GM21360 (cell line): Measurements from ENCODE around the gene DSG4.

Experiments used
- ATAC-seq: cut with Tn5 transposase; IDR thresholded peaks from one replicate; pipeline ENCODE4 v1.9.1; 2021; ENCODE audit warnings: mild to moderate bottlenecking, moderate library complexity; ENCODE audit not compliant: unreplicated experiment

Gene DSG4

GRCh38 chr18:31403409-31403808 is 26.8 kb downstream of the DSG4 start:
- ATAC-seq = no peak

- ATAC-seq = no peak
Measured at GRCh38 chr18:31407649-31408048, 31.1 kb downstream of the DSG4 start.

- ATAC-seq = no peak
Measured at GRCh38 chr18:31409276-31409675, 32.7 kb downstream of the DSG4 start.

GRCh38 chr18:31410716-31411483 is 34.3 kb downstream of the DSG4 start:
- no peak for ATAC-seq

- no peak for ATAC-seq
Measured at GRCh38 chr18:31413137-31413536, 36.6 kb downstream of the DSG4 start.

GRCh38 chr18:31417850-31418249 is 41.3 kb downstream of the DSG4 start:
- ATAC-seq = no peak

GRCh38 chr18:31419457-31419932 is 42.9 kb downstream of the DSG4 start:
- no peak for ATAC-seq

- no peak for ATAC-seq
Measured at GRCh38 chr18:31420032-31420431, 43.5 kb downstream of the DSG4 start.

GRCh38 chr18:31420524-31420923 is 43.9 kb downstream of the DSG4 start:
- no peak for ATAC-seq

GRCh38 chr18:31424383-31424988 is 47.9 kb downstream of the DSG4 start:
- peak; percentile 76 for ATAC-seq

GRCh38 chr18:31426021-31426420 is 49.4 kb downstream of the DSG4 start:
- ATAC-seq = no peak

- no peak for ATAC-seq
Measured at GRCh38 chr18:31426871-31427406, 50.4 kb downstream of the DSG4 start.

- ATAC-seq = no peak
Measured at GRCh38 chr18:31428211-31428610, 51.6 kb downstream of the DSG4 start.

GRCh38 chr18:31429623-31430022 is 53.0 kb downstream of the DSG4 start:
- ATAC-seq = no peak

GRCh38 chr18:31430072-31430471 is 53.5 kb downstream of the DSG4 start:
- no peak for ATAC-seq

- no peak for ATAC-seq
Measured at GRCh38 chr18:31430554-31430953, 54.0 kb downstream of the DSG4 start.

- no peak for ATAC-seq
Measured at GRCh38 chr18:31432316-31432715, 55.7 kb downstream of the DSG4 start.

- ATAC-seq = no peak
Measured at GRCh38 chr18:31436825-31437224, 60.2 kb downstream of the DSG4 start.

- ATAC-seq = no peak
Measured at GRCh38 chr18:31438402-31438801, 61.8 kb downstream of the DSG4 start.

GRCh38 chr18:31439807-31440325 is 63.3 kb downstream of the DSG4 start:
- no peak for ATAC-seq

GRCh38 chr18:31440787-31441186 is 64.2 kb downstream of the DSG4 start:
- no peak for ATAC-seq

- no peak for ATAC-seq
Measured at GRCh38 chr18:31441493-31441892, 64.9 kb downstream of the DSG4 start.
